Activated CD8-positive, alpha-beta memory T cell treated with anti-CD3 and anti-CD28 coated beads, Interleukin-2, amount 50 U/mL, for 1 hour (primary cell): ENCODE results near the gene RPL28.

ENCODE experiments used
- DNase-seq: peaks from one replicate; pipeline ENCODE4 v3.0.0-alpha.2; 2020; ENCODE audit errors: extremely low read depth

The RPL28 gene

DNA sequence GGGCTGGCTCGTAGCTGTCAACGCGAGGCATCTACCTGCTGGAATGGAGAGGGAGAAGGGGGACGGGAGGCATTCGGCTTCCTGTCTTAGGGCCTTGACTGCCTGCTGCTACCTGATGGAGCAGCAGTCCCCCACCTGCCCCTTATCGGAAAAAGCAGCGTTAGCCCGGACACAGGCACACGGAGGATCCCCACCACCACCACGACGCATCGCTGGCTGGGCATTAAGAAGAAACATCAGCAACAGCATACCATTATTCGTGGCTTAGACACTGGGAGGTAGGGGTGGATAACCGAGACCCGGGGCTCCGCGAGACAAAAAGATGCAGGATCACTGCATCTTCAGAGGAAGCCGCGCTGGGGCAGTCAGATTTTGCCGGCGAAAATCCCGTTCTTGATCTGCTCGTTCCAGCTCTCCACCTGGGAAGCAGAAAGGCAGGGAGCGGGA lies 32.4 kb upstream of the RPL28 start:
- no peak for DNase-seq

DNA sequence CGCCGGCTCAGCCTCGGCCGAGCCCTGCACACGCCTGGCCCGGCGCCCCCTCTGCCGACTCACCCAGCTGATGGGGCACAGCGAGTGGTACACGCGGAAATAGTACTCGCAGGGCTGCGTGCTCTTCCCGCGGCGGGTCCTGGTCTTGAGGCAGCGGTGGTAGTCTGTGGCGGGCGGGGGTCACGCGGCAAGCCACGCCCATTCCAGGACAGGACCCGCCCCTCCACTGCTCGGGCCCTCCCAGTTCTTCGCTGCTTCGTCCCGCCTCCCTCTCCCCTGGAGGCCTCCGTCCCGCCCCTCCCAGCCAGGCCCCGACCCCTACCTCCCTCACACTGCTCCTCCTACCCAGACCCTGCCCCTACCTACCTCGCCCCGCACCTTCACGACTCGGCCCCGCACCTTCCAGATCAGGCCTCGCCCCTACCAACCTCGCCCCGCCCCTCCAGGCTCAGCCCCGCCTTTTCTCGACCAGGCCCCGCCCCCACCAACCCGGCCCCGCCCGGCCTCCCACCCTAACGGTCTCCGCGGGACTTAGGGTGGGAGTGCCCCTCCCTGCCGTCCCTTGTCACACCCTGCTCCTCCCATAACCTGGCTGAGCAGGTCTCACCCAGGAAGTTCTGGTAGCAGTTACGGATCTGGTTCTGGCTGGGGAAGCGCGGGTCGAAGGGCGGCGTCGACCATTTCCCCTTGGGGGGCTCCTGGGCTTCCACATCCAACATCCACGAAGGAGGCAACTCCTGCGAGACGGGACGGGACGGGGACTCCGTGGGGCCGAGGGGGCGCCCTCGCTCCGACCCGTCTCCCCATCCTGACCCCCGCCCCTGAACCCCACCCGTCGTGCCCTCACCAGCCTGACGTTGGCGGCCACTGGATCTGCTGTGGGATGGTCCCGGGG lies 31.7 kb upstream of the RPL28 start:
- DNase-seq, result no peak

DNA sequence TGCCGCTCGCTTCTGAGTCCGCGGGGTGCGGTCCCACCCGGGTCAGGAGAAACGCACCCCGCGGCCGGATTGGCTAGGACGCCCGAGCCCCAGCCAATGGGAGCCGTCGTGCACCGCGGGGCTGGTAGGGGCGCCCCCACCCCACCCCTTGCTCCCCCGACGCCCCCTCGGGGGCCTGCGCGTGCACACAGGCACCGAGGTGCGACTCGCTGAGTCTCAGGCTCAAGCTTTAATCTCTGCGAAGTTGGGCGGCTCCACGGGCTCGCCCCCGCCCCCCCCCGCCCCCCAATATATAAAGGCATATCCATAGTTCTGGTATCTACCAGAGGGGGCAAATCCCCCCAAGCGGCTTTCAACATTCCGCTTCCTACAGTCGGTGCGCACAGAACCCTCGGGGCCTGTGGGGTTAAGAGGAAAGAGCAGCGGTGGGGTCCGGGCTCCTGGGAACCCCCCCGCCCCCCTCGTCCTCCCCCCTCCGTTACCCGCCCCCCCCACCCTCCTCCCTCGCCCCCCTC lies 31.0 kb upstream of the RPL28 start, which contains the start of gene COX6B2:
Gene COX6B2, minus strand, starts transcription at position 22 of the 515 bp plus-strand sequence. CDS start 198 bp downstream, outside the sequence.
- DNase-seq, result no peak

DNA sequence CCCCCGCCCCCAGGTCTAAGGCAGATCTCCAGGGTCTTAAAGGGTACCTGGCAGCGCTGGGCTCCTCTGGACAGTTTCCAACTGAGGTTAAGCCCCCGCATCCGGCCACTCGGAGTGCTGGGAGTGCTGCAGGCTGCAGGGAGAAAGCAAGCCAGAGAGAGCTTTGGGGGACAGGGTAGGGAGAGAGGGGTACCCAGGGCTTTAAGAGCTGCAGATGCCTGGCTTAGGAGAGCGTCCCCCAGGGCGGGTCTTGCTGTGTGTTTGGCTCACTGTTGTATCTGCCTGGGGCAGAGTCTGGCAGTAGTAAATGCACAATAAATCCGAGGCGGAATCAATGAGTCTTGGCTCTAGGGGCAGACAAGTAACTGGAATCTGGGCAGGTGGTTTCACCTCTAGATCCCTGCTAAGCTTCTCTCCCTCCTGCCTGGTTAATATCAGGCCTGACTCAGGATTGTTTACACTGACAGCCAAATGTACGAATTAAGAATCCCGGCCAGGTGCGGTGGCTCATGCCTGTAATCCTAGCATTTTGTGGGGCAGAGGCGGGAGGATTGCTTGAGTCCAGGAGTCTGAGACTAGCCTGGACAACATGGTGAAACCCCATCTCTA lies 30.4 kb upstream of the RPL28 start:
- DNase-seq, result no peak

DNA sequence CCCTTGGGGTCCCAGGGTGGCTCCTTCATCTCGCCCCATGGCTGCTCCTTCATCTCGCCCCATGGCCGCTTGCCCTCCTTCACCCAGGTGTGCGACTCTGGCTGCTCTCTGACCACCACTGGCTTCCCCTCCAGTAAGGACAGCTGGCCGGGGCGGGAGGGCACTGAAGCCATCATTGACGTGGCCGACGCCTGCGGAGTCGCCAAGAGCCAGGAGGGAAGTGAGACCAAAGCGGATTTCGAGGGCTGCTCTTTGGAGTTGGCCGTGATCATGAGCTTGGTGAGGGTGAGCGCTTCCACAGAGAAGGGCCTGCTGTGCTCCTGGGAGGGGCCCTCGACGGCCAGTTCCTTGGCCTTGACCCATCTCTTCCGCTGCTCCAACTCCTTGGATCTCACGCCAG lies 27.2 kb upstream of the RPL28 start:
- no peak for DNase-seq

DNA sequence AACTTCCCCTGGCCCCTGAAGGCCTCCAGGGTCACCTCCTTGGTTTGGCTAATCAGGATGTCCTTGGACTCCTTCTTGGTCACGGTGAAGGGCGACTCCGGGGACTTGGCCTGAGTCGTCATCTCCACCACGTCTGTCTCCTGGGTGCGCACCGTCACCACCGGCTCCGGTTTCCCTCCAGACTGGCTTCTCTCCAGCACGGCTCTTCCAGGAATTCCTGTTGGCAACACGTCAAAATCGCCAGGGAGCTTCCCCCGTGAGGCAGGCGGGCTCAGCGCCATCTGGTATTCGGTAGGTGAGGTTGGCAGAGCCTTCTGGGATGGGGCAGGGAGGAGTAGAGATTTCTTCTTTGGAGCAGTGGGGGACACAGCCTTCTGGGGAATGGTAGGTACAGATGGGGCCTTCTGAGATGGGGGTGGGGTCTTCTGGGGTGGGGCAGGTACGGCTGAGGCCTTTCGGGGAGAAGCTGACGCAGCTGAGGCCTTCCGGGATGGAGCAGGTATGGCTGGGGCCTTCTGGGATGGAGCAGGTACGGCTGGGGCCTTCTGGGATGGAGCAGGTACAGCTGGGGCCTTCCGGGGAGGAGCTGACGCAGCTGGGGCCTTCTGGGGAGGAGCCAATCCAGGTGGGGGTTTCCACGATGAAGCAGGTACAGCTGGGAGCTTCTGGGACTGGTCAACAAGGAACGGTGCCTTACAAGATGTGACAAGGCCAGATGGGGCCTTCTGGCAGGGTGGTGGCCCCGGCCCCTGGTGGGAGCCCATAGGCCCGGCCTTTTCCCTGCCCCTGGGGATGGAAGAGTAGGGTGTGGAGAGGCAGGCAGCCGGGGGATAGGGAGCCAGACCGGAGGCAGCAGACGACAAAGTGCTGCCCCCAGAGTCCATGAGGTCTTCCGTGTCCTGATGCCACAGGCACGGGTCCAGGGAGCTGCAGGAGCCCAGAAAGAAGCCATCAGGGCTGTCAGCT lies 26.5 kb upstream of the RPL28 start:
- no peak for DNase-seq

DNA sequence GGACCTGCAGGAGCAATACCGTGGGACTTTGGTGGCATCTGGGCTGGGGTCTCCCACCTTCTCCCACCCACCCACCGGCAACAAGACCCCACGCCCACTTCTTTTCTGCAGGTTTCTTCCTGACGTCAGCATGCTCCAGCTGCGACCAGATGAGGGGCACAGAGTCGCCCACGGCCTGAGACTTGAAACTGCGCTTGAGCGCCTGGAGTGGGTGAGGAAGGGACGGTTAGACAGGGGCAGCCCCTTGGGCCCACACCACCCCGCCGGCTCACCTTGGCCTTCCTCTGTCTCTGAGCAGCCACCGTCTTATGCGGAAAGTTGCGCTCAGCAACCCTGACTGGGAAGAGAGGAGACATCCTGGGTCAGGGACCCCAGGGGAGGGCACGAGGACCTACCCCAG lies 24.8 kb upstream of the RPL28 start:
- DNase-seq, result no peak

DNA sequence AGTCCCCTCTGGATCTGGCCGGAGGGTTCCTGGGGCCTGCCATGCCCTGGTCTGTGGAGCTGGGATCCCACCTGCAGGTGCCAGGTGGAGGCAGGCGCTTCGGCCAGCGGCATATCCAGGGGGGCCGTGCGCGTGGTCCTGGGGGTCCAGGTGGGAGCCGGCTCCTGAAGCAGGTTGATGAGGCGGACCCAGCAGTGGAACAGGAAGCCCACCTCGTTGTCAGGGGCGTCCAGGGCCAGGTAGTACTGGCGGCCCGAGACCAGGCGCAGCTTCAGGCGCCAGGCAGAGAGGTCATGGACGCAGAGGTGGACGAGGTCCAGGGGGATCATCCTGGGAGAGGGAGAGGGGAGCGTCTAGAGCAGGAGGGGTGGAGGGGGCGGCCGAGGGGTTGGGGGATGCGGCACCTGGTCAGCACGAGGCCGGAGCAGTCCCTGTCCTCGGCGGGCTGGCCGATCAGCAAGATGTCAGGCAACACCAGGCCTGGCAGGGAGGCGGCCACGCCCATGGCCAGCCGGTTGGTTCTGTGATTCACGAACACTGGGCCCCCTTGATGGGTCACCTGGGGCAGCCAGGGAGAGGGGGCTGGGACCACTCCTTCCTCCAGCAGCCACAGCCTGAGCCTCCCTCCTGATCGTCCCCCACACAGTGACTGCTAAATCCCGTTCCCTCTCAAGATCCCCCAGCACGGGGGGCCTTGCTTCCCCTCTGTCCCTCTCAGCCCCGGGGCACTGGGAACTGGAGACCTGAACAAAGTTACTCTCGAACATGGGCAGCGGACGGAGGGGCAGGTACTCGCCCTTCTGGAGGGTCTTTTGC lies 23.4 kb upstream of the RPL28 start:
- DNase-seq, result no peak

DNA sequence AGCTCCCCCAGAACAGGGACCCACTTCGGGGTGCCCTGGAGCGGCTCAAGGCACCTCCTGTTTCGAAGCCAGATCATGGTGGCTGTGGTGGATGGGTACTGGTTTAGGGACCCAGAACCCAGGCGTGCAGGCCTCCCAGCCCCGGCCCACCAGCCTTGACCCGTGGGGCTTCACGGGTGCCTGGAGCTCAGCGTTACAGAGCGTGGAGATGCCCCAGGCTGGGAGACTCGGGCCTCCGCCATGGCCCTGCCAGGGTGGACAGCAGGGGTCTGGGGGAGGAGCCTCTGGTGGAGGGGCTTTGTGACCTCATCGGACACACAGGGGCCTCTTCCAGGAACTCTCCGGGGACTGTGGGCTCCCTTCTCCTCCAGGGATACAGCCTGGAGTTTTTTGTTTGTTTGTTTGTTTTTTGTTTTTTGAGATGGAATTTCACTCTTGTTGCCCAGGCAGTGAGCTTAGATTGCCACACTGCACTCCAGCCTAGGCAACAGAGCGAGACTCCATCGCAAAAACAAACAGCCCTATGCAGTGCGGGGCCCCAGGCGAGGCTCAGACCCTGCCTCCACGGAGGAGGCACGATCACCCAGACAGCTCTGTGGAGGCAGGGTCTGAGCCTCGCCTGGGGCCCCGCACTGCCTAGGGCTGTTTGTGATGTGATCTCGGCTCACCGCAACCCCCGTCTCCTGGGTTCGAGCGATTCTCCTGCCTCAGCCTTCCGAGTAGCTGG lies 22.6 kb upstream of the RPL28 start, which contains the start of gene GARIN5B:
Gene GARIN5B, minus strand, starts transcription at position 271 of the 727 bp plus-strand sequence. Its CDS starts 194 bp downstream, at position 77.
- DNase-seq, result no peak

DNA sequence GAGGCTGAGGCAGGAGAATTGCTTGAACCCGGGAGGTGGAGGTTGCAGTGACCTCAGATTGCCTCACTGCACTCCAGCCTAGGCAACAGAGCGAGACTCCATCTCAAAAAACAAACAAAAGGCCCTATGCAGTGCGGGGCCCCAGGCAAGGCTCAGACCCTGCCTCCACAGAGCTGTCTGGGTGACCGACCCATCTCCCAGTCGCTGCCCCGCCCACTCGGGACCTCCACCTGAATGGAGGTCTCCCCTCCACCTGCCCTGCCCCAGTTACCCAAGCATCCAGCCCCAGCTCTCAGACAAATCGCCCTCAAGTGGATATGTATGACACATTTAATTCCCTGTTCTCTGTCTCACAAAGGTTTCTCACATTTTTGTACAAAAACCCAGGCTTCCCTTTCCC lies 20.5 kb upstream of the RPL28 start:
- no peak for DNase-seq

DNA sequence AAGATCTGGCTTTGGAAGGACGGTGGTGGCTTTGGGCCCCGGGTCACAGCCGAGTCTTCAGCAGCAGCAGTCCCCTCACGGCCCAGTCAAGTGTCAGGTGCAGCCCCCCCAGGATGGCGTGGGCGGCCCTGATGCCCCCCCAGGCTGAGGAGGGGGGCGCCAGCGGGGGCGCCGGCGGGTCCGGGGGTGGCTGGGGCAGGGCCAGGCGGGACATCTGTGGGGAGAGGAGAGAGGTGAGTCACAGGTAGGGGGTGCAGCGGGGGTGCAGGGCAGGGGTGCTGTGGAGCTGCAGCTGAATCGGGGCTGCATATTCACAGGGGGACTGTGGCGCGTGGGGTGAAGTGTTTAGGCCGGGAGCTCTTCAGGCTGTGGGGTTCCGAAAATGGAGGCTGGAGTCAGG lies 19.8 kb upstream of the RPL28 start:
- DNase-seq, result no peak

DNA sequence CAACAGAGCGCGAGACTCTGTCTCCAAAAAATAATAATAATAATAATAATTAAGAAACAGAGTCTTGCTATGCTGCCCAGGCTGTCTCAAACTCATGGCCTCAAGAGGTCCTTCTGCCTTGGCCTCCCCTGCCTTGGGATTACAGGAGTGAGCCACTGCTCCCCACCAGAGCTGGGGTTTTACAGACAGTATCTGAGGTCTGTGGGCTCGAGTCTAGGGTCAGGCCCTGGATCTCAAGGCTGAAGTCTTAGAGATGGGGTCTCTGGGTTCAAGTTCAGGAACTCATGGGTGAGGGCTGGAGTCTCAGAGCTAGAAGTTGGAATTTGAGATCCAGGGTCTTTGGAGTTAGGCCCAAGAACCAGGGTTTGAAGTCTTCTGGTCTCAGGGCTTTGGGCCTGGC lies 18.9 kb upstream of the RPL28 start:
- DNase-seq, result no peak

DNA sequence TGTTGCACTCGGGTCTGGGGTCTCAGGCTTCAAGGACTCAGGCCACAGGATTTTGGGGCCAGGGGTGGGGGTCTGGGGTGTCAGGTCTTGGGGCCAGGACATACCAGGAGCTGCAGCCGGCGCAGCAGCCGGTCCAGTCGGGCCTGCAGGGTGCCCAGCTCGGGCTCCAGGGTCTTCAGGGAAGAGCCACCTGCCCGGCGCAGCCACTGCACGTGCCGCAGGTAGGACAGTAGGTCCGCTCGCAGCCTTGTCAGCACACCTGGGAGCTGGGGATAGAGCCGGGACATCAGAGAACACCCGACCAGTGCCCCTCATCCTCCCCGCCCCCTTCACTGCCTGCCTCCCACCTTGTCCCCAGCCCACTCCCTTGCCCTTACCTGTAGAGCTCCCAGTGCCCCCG lies 17.6 kb upstream of the RPL28 start:
- DNase-seq, result no peak

DNA sequence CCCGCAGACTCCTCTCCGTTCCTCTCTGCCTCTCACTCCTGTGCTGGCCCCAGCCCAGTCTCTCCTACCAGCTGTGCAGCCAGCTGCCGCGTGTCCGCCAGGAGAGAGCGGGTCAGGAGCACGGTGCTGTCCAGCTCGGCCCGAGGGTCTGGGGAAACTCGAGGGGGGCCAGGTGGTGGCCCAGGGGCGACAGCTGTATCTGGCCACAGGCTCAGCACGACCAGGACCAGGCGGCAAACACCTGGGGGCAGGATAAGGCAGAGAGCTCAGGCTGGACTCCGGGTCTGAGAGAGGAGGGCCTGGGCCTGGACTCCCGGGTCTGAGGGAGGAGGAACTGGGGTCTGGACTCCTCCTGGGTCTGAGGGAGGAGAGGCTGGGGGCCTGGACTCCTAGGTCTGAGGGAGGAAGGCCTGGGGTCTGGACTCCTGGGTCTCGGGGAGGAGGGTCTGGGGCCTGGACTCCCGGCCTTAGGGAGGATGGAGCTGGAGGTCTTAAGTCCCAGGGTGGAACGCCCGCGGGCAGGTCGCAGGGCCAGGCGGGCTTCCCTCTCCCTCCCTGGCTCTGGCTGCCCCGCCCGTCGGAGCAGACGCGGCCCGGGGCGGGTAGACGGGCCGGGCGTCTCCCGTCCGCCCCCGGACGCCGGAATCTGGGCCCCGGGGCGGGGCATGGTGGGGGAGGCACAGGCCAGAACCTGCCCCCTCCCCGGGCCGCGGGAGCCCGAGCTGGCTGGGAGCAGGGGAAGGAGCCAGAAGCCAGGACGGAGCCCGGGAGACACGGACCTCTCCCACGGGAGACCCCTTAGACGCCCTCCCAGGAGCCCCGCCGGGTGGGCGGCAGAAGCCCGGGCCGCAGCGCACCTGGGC lies 16.8 kb upstream of the RPL28 start:
- no peak for DNase-seq

DNA sequence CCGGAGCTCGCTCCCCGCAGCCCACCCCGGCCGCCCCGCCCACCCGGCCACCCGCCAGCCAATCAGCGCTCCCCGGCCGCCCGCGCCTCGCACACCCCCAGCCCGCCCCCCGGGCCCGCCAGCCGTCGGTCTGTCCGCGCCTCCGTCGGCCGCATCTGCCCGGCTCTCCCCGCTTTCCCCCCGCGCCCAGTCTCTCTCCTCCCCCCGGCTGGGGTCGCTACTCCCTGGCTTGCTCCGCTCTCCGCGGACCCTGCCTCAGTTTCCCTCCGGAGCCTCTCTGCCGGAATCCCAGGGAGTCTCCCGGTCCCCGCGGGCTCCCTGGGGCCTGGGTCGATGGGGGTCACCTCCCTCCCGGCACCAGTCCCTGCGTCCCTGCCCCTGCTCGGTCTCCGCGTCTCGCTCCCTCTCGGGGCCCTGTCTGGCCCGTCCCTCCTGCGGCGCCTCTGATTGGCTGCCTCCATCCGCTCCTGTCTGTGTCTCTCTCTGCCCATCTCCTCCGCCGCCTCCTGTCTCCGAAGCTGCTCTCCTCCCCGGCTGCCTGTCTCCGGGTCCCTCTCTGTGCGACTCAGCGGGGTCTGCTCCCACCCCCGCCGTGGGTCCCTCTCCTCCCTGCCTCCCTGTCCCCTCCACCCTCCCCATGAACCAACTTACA lies 16.0 kb upstream of the RPL28 start:
- no peak for DNase-seq

DNA sequence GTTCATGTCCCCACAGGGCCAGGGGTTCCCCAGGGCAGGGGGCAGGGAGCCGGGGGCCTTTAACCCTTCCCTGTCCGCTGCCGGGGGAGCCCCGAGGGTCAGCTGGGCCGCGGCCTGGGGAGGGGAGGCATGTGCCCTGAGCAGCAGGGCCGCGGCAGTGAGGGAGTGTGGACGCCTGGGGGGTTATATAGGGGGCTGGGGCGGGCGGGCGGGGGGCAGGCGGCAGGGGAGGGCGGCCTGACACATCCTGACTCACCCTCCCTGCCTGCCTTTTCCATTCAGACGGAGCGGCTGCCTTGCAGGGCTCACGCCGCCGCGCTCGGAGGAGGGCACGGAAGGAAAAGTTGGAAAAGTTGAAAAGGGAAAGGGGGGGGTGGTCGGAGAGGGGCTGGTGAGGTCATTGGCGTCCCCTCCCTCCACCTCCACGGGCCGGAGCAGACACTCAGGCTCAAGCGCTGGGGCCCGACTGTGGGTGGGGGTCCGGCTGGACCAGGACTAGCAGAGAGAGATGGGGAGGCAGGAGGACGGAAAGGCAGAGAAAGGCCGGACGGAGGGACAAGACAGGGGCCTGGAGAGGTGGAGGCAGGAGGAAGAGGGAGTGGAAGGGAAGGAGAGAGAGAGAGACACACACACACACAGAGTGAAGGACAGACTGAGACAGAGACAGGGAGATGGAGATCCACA lies 15.3 kb upstream of the RPL28 start, which contains the start of gene IL11:
Gene IL11, minus strand, starts transcription at position 159 of the 684 bp plus-strand sequence. Its CDS starts 153 bp downstream, at position 6.
- no peak for DNase-seq

DNA sequence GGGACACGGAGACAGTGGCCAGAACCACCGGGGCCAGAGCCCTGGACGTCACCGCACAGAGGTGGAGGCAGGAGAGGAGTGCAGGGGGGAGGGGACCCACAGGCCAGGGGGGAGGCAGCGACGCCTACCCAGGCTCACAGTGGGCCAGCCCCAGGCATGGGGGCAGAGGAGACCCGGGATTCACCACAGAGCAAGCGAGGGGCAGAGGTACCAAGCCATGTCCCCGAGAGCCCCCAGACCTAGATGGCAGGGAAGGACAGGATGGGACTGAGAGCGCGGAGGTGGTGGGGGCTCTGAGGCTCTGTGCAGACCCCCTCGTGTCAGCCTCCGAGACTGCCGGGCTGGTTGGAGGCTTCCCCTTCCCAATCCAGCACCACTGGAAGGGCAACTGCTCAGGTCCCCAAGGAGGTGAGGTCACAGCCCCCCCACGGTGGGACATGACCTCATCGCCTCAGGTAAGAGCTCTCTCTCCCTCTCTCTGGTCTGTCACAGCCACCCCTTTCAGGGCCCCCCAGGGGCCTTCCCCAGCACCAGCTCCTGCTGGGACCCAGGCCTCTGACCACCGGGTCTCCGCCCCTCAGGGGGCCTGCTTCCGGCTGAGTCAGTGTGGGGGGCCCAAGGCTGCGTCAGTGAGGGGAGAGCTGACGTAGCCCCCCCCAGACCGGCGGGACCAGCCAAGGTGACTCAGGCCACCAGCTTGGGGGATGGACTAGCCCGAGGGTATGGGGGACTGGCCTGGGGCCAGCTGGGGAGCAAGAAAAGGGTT lies 13.2 kb upstream of the RPL28 start:
- DNase-seq, result no peak
